ENCODE results near the gene PSMD2.
"Not testable (repeated sequence)": the region's sequence is repeated elsewhere in the genome, so short reads cannot be mapped to it uniquely, and the experiment has no call there.

PSMD2 gene

GRCh38 chr3:184261270-184261853, 37.7 kb upstream of the PSMD2 start, which contains the start of gene CAMK2N2:
Gene CAMK2N2 (minus strand): TSS chr3:184261553. CDS start chr3:184261285, 268 bp downstream.
- TF ChIP-seq CTCF (IDR thresholded peaks at IDR 0.05) = no peak
- H3K9me3 ChIP-seq = no peaks in the 10 kb centered on the region
- H3K4me3 ChIP-seq = peak within 1 kb of the TSS; percentile 39 to 52
- peaks cover 0 to 35% (median 31%) of the 10 kb centered on the region in 4 donors for H3K4me1 ChIP-seq
- intact Hi-C loops (cut with DNase I; ENCODE audit: low total_unique reads) = no loop called here
- peaks cover 6 to 14% (median 7%) of the 10 kb centered on the region in 3 donors for H3K36me3 ChIP-seq
- no peak within 1 kb of the TSS for H3K27ac ChIP-seq
- DNase-seq = peak in 1 of 2 donors; percentile 69
- H3K27me3 ChIP-seq = peaks cover 0 to 73% of the 10 kb centered on the region in 2 donors

- no peaks in the 10 kb centered on the region for H3K9me3 ChIP-seq
- peaks cover 6 to 14% (median 7%) of the 10 kb centered on the region in 3 donors for H3K36me3 ChIP-seq
- H3K4me1 ChIP-seq = peaks cover 0 to 35% (median 31%) of the 10 kb centered on the region in 4 donors
- no peak overlapping the region for H3K27ac ChIP-seq
- peak overlapping the region; percentile 39 to 52 for H3K4me3 ChIP-seq
- DNase-seq = no peak
- peaks cover 0 to 75% of the 10 kb centered on the region in 2 donors for H3K27me3 ChIP-seq
- intact Hi-C loops (cut with DNase I; ENCODE audit: low total_unique reads) = no loop called here
- TF ChIP-seq CTCF (IDR thresholded peaks at IDR 0.05) = no peak
These were observed 36.9 kb upstream of the PSMD2 start for GRCh38 chr3:184261854-184262763.

DNA sequence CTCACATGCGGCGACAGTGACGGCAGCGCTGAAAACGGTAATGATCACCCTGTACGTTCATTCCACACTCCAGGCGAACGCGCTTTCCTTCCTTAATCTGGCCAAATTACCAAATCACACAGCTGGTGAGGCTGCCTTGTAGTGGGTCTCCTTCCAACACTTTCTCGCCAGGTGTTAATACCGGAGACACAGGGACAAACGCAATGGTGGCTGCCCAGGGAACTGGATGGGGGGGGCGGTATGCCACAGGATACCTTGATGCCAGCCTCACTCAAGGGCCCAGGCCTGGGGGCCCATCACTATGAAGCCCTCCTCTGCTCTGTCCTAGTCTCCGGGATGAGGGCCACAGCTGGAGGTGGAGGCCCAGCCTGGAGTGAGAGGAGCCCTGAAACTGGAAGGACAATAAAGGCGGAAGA, 36.3 kb upstream of the PSMD2 start:
- intact Hi-C loops (cut with DNase I; ENCODE audit: low total_unique reads) = no loop called here
- Histone ChIP-seq H3K4me1 (peaks cover 0 to 35% (median 31%) of the 10 kb centered on the region in 4 donors), H3K27me3 (peaks cover 0 to 70% of the 10 kb centered on the region in 2 donors), H3K9me3 (no peaks in the 10 kb centered on the region), H3K27ac (no peak overlapping the region), H3K36me3 (peaks cover 6 to 9% (median 6%) of the 10 kb centered on the region in 3 donors), H3K4me3 (no peak overlapping the region)
- no peak for TF ChIP-seq CTCF (IDR thresholded peaks at IDR 0.05)
- DNase-seq = no peak

DNA sequence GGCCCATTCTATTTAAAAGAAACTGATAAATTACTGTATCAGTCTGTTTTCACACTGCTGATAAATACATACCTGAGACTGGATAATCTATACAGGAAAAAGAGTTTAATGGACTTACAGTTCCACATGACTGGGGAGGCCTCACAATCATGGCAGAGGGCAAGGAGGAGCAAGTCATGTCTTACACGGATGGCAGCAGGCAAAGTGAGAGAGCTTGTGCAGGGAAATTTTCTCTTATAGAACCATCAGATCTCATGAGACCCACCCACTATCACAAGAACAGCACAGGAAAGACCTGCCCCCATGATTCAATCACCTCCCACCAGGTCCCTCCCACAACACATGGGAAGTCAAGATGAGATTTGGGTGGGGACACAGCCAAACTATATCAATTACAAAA, 31.8 kb upstream of the PSMD2 start:
- DNase-seq; H3K27ac ChIP-seq; H3K4me3 ChIP-seq; H3K9me3 ChIP-seq; intact Hi-C loops (cut with DNase I; ENCODE audit: low total_unique reads); H3K4me1 ChIP-seq; H3K36me3 ChIP-seq: not testable (repeated sequence)
- H3K27me3 ChIP-seq = peaks cover 0 to 32% of the 10 kb centered on the region in 2 donors

DNA sequence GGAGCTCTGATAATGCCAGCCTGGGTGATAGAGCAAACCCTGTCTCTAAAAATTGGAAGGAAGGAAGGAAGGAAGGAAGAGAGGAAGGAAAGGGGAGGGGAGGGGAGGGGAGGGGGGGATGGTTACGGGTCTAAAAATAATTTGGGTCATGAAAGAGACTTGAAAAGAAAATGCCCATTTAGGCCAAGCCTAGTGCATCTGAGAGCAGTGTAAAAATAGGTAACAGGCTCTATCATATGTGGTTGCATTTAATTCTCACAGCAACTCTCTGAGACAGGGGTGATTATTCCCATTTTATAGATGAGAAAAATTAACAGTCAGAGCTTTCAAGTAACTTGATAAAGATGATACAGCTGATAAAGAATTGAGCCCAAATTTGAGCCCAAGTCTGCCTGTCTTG, 26.8 kb upstream of the PSMD2 start:
- H3K9me3 ChIP-seq = no peaks in the 10 kb centered on the region
- no peak for DNase-seq
- no peaks in the 10 kb centered on the region for H3K36me3 ChIP-seq
- no peak overlapping the region for H3K4me3 ChIP-seq
- TF ChIP-seq CTCF (IDR thresholded peaks at IDR 0.05) = no peak
- H3K4me1 ChIP-seq = peaks cover 0 to 6% (median 1%) of the 10 kb centered on the region in 4 donors
- no peak overlapping the region for H3K27ac ChIP-seq
- peaks cover 0 to 39% of the 10 kb centered on the region in 2 donors for H3K27me3 ChIP-seq
- intact Hi-C loops (cut with DNase I; ENCODE audit: low total_unique reads) = no loop called here

DNA sequence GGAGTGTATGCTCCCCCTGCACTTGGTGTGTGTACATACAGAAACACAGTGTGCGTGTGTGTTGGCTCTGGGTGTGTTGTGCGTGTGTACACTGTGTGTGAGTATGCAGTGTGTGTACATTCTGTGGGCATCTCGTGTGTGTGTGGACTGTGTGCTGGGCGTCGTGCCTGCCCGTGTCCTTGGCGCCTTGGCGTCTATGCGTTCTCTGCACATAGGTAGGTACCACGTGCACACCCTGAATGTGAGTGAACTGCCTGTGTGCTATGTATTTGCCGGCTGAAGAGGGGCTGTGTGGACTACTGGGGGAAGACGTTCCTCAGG, 23.7 kb upstream of the PSMD2 start:
- no peaks in the 10 kb centered on the region for H3K36me3 ChIP-seq
- no peaks in the 10 kb centered on the region for H3K9me3 ChIP-seq
- no peak overlapping the region for H3K4me3 ChIP-seq
- intact Hi-C loops (cut with DNase I; ENCODE audit: low total_unique reads) = no loop called here
- DNase-seq = no peak
- H3K27me3 ChIP-seq = peaks cover 0 to 48% of the 10 kb centered on the region in 2 donors
- peaks cover 0 to 6% (median 1%) of the 10 kb centered on the region in 4 donors for H3K4me1 ChIP-seq
- H3K27ac ChIP-seq = no peak overlapping the region
- no peak for TF ChIP-seq CTCF (IDR thresholded peaks at IDR 0.05)

All from tibial artery (tissue), 4 donors.